GM12801 (cell line): ENCODE results near the gene ADAMTS18.

Experiments
- TF ChIP-seq, protein P1 (sequence below): IDR thresholded peaks from one replicate; pipeline ENCODE4 v1.5.1; 2011; ENCODE audit warnings: control low read depth; ENCODE audit not compliant: insufficient read length; ENCODE audit errors: extremely low read depth

ADAMTS18 gene

DNA sequence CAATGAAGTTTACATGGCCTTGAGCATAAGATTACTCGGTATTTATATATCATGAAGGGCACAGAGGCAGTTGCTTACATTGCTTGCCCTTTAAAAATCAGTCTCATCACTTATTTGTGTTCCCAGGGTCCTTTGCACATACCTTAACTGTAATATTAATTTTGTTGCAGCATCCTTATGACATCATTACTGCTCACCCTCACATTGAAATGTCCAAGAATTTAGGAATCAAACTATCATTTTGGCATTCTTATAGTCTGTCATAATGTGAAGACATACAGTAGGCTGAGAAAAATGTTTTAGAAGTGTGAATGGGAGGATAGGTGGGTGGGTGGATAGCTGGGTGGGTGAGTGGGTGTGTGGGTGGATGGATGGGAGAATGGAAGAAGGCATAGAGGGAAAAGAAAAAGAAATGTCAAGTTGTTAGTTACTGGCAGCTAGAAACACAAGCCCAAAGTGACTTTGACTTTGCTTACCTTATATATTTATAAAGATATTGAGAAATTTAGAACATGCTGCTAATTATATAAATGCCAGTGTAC lies 17.8 kb downstream of the ADAMTS18 start:
- TF ChIP-seq, protein P1, sequence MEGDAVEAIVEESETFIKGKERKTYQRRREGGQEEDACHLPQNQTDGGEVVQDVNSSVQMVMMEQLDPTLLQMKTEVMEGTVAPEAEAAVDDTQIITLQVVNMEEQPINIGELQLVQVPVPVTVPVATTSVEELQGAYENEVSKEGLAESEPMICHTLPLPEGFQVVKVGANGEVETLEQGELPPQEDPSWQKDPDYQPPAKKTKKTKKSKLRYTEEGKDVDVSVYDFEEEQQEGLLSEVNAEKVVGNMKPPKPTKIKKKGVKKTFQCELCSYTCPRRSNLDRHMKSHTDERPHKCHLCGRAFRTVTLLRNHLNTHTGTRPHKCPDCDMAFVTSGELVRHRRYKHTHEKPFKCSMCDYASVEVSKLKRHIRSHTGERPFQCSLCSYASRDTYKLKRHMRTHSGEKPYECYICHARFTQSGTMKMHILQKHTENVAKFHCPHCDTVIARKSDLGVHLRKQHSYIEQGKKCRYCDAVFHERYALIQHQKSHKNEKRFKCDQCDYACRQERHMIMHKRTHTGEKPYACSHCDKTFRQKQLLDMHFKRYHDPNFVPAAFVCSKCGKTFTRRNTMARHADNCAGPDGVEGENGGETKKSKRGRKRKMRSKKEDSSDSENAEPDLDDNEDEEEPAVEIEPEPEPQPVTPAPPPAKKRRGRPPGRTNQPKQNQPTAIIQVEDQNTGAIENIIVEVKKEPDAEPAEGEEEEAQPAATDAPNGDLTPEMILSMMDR: no peak

- TF ChIP-seq, protein P1: no peak
These were observed 20.0 kb downstream of the ADAMTS18 start for GRCh38 chr16:77414752-77415231.

GRCh38 chr16:77410449-77410848 lies 24.4 kb downstream of the ADAMTS18 start:
- TF ChIP-seq, protein P1: no peak

- TF ChIP-seq, protein P1: no peak
These were observed 25.5 kb downstream of the ADAMTS18 start for GRCh38 chr16:77409311-77409710.

DNA sequence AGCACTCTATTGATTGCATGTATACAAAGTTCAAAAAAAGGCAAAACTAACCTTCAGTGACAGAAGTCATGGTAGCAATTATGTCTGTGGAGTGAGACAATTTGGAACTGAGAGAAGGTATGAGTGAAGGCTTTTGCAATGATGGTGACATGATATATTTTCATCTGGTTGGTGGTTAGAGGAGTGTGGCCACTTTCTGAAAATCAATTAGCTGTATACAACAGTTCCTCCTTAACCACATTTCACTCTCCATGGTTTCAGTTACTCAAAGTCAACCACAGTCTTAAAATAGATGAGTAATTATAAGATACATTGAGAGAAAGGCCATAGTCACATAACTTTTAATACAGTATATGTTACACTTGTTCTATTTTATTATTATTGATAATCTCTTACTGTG lies 26.2 kb downstream of the ADAMTS18 start:
- TF ChIP-seq, protein P1: no peak

- TF ChIP-seq, protein P1: no peak
These were observed 28.2 kb downstream of the ADAMTS18 start for GRCh38 chr16:77406680-77407079.

GRCh38 chr16:77404775-77405174 lies 30.1 kb downstream of the ADAMTS18 start:
- TF ChIP-seq, protein P1: no peak
